ENCODE measurements around the gene ANXA2. TPM values are rescaled to one million over a fixed set of nuclear protein-coding genes. Genes with fewer than 3 reads are reported as not detected.
A peak's percentile ranks its signal among the peaks of the same experiment; 100 is the strongest.
"Not testable (repeated sequence)": the region's sequence is repeated elsewhere in the genome, so short reads cannot be mapped to it uniquely, and the experiment has no call there.

ANXA2 gene
- total RNA-seq, 4 donors from 2014 or later = 376 to 811 (median 549) TPM

DNA sequence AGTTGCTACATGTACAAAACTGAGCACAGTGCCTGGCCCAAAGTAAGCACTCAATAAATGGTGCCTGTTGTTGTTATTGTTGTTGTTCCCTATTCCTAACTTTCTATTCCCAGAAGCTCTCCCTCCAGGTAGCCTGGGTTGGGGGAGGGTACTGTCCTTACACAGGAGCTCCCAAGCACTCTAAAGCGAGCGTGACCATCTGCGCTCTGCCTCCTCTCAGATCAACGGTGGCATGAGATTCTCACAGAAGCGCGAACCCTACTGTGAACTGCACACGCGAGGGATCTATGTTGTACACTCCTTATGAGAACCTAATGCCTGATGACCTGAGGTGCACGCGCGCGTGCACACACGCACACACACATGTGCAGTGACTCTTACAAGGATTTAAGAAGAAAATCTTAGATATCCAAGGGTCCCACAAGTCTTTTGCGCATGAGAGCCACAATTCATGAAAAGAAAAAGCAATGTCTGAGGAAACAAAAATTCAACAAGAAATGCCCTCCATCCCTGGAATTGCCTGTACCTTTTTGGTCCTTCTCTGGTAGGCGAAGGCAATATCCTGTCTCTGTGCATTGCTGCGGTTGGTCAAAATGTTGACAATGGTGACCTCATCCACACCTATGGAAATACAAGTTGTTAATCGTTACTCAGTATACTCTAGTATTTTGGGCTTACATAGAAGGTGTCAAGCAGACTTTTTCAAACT lies 33.7 kb downstream of the ANXA2 start:
- Histone ChIP-seq H3K27ac (peak overlapping the region in 1 of 2 donors; percentile 42), H3K36me3 (no peaks in the 10 kb centered on the region), H3K4me1 (peaks cover 0 to 5% of the 10 kb centered on the region in 2 donors), H3K4me3 (no peak overlapping the region), H3K27me3 (no peaks in the 10 kb centered on the region), H3K9me3 (no peaks in the 10 kb centered on the region)
- DNase-seq = no peak
- intact Hi-C loops (cut with DNase I; ENCODE audit: low total_unique reads) = loop anchor here (10.0 kb wide), 1 partner anchor 81 kb away; no protein-coding TSS in a partner anchor
- TF ChIP-seq, protein P1, sequence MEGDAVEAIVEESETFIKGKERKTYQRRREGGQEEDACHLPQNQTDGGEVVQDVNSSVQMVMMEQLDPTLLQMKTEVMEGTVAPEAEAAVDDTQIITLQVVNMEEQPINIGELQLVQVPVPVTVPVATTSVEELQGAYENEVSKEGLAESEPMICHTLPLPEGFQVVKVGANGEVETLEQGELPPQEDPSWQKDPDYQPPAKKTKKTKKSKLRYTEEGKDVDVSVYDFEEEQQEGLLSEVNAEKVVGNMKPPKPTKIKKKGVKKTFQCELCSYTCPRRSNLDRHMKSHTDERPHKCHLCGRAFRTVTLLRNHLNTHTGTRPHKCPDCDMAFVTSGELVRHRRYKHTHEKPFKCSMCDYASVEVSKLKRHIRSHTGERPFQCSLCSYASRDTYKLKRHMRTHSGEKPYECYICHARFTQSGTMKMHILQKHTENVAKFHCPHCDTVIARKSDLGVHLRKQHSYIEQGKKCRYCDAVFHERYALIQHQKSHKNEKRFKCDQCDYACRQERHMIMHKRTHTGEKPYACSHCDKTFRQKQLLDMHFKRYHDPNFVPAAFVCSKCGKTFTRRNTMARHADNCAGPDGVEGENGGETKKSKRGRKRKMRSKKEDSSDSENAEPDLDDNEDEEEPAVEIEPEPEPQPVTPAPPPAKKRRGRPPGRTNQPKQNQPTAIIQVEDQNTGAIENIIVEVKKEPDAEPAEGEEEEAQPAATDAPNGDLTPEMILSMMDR (IDR thresholded peaks at IDR 0.05) = no peak
- TF ChIP-seq POLR2A (IDR thresholded peaks at IDR 0.05) = no peak

DNA sequence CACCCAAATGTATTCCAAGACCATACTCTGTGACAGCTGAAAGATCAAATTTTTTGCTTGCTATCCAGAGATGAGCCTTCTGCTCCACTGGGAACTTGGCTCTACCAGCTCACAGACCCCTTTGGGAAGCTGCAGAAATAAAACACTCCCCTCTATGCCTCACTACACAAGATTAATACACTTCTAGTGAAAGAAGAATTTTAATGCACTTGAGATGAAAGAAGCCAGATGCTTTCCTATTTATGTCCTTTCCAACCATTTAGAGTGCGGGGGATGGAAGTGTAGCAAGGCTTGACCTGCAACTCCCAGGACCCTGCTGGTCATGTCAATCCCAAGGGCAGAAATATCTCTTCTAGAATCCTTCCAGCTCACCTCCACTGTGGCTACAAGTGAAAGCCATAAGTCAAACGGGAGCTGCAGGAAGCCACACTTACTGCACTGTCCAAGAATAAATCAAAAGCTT lies 34.7 kb downstream of the ANXA2 start:
- Histone ChIP-seq H3K4me1 (peaks cover 0 to 5% of the 10 kb centered on the region in 2 donors), H3K36me3 (no peaks in the 10 kb centered on the region), H3K27me3 (no peaks in the 10 kb centered on the region), H3K27ac (peak overlapping the region; percentile 25 to 42), H3K4me3 (no peak overlapping the region), H3K9me3 (no peaks in the 10 kb centered on the region)
- peak; percentile 37 to 42 for DNase-seq
- TF ChIP-seq, protein P1 (IDR thresholded peaks at IDR 0.05) = no peak
- TF ChIP-seq POLR2A (IDR thresholded peaks at IDR 0.05) = no peak
- intact Hi-C loops (cut with DNase I; ENCODE audit: low total_unique reads) = loop anchor here (10.0 kb wide), 1 partner anchor 82 kb away; no protein-coding TSS in a partner anchor

DNA sequence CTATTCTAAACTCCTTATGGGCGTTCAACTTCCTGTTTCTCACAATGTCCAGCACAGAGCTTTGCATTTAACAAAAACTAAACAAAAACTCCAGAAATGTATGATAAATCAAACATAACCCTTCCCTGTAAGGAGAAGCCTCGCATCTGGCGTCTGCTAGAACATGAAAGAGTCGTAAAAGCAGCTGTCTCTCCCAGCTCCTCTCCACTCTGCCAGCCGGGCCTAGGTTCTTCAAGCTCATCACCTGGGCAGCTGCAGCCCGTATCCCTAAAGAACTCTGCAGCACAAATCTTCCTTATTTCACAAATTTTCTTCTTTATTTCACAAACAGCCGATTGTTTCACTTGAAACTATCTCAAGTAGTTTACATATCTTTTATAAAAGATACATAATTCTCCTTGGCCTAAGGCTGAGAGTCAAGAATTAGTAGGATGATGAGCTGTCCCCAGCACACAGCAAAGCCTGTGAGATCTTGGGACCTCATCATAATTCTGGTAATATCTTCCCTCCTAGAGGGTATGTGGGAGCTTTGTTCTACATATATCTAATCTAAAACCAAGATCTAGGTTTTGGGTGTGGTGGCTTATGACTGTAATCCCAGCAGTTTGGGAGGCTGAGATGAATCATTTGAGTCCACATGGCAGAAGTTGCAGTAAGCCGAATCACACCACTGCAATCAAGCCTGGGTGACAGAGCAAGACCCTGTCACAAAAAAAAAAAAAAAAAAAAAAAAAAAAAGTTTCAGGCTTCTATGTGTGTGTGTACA lies 35.3 kb downstream of the ANXA2 start:
- peaks cover 0 to 5% of the 10 kb centered on the region in 2 donors for H3K4me1 ChIP-seq
- intact Hi-C loops (cut with DNase I; ENCODE audit: low total_unique reads) = loop anchor here (10.0 kb wide), 1 partner anchor 82 kb away; no protein-coding TSS in a partner anchor
- H3K27me3 ChIP-seq = no peaks in the 10 kb centered on the region
- no peak for TF ChIP-seq POLR2A (IDR thresholded peaks at IDR 0.05)
- TF ChIP-seq, protein P1 (IDR thresholded peaks at IDR 0.05) = no peak
- no peaks in the 10 kb centered on the region for H3K36me3 ChIP-seq
- H3K9me3 ChIP-seq = no peaks in the 10 kb centered on the region
- no peak for DNase-seq
- no peak overlapping the region for H3K4me3 ChIP-seq
- peak overlapping the region; percentile 42 to 53 for H3K27ac ChIP-seq

GRCh38 chr15:60359738-60360137 lies 38.0 kb downstream of the ANXA2 start:
- TF ChIP-seq, protein P1 (IDR thresholded peaks at IDR 0.05) = peak; percentile 64 to 86 (median 81)
- H3K36me3 ChIP-seq, H3K4me3 ChIP-seq, H3K27me3 ChIP-seq, H3K9me3 ChIP-seq, H3K4me1 ChIP-seq: not testable (repeated sequence)
- peak overlapping the region; percentile 46 to 63 for H3K27ac ChIP-seq
- DNase-seq = peak; percentile 35 to 49
- intact Hi-C loops (cut with DNase I; ENCODE audit: low total_unique reads) = loop anchor here (10.0 kb wide), 1 partner anchor 85 kb away; no protein-coding TSS in a partner anchor
